Parathyroid adenoma (tissue), 2 donors: ENCODE measurements around the gene CNTN5.

ENCODE experiments used
- H2AFZ ChIP-seq: fragments of 300-600 bp; sonication (generic); one replicate; pipeline ENCODE4 v1.7.0; 2017; ENCODE audit warnings: antibody characterized with exemption, mild to moderate bottlenecking
- H3K27ac ChIP-seq: fragments of 300-600 bp; sonication (generic); one replicate; pipeline ENCODE4 v1.7.0; 2017
- H3K27me3 ChIP-seq: fragments of 300-600 bp; sonication (generic); one replicate; pipeline ENCODE4 v1.7.0; 2017; ENCODE audit warnings: low read length; ENCODE audit not compliant: control insufficient read depth, insufficient read depth
- H3K36me3 ChIP-seq: fragments of 300-600 bp; sonication (generic); one replicate; pipeline ENCODE4 v1.7.0; 2017; ENCODE audit warnings: low read length; ENCODE audit not compliant: control insufficient read depth, insufficient read depth
- H3K4me1 ChIP-seq: fragments of 300-600 bp; sonication (generic); one replicate; pipeline ENCODE4 v1.7.0; 2017; ENCODE audit warnings: control low read depth
- H3K4me2 ChIP-seq: fragments of 300-600 bp; sonication (generic); one replicate; pipeline ENCODE4 v1.7.0; 2017; ENCODE audit warnings: low read length
- H3K4me3 ChIP-seq: fragments of 300-600 bp; sonication (generic); one replicate; pipeline ENCODE4 v1.7.0; 2017; ENCODE audit warnings: low read depth, low read length
- H3K79me2 ChIP-seq: fragments of 300-600 bp; sonication (generic); one replicate; pipeline ENCODE4 v1.7.0; 2017; ENCODE audit warnings: control low read depth
- H3K9ac ChIP-seq: fragments of 300-600 bp; sonication (generic); one replicate; pipeline ENCODE4 v1.7.0; 2017; ENCODE audit warnings: mild to moderate bottlenecking
- H3K9me3 ChIP-seq: fragments of 300-600 bp; sonication (generic); one replicate; pipeline ENCODE4 v1.7.0; 2017; ENCODE audit warnings: low read length; ENCODE audit not compliant: control insufficient read depth
- TF ChIP-seq, protein P1 (sequence below): fragments of 300-600 bp; sonication (generic); IDR thresholded peaks from one replicate; pipeline ENCODE4 v1.7.0; 2017; ENCODE audit warnings: antibody characterized with exemption, mild to moderate bottlenecking
- donor health status: primary hyperparathyroidism.

CNTN5 gene

DNA sequence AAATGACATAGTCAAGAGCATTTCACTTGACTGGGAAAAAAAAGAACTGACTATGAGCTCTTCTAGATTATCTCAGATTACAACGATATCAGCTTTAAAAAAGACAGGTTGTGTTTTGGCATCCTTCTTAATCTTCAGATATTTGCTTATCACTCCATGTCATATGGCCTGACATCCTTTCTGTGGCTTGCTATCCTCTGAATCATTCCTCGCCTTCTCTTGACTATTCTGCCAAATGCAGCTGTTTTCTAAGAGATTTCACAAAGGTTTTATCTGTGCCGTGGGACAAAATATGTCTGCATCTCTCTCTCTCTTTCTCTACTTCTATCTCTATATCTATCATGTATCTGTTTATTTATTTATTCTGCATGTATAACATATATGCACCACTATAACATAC lies 746.1 kb downstream of the CNTN5 start:
- no peak overlapping the region for H3K4me3 ChIP-seq
- no peaks in the 10 kb centered on the region for H3K9me3 ChIP-seq
- no peak overlapping the region for H2AFZ ChIP-seq
- no peak overlapping the region for H3K4me2 ChIP-seq
- no peaks in the 10 kb centered on the region for H3K79me2 ChIP-seq
- no peak overlapping the region for H3K9ac ChIP-seq
- H3K27ac ChIP-seq: no peak overlapping the region
- no peaks in the 10 kb centered on the region for H3K36me3 ChIP-seq
- no peaks in the 10 kb centered on the region for H3K27me3 ChIP-seq
- TF ChIP-seq, protein P1, sequence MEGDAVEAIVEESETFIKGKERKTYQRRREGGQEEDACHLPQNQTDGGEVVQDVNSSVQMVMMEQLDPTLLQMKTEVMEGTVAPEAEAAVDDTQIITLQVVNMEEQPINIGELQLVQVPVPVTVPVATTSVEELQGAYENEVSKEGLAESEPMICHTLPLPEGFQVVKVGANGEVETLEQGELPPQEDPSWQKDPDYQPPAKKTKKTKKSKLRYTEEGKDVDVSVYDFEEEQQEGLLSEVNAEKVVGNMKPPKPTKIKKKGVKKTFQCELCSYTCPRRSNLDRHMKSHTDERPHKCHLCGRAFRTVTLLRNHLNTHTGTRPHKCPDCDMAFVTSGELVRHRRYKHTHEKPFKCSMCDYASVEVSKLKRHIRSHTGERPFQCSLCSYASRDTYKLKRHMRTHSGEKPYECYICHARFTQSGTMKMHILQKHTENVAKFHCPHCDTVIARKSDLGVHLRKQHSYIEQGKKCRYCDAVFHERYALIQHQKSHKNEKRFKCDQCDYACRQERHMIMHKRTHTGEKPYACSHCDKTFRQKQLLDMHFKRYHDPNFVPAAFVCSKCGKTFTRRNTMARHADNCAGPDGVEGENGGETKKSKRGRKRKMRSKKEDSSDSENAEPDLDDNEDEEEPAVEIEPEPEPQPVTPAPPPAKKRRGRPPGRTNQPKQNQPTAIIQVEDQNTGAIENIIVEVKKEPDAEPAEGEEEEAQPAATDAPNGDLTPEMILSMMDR: no peak
- no peaks in the 10 kb centered on the region for H3K4me1 ChIP-seq

DNA sequence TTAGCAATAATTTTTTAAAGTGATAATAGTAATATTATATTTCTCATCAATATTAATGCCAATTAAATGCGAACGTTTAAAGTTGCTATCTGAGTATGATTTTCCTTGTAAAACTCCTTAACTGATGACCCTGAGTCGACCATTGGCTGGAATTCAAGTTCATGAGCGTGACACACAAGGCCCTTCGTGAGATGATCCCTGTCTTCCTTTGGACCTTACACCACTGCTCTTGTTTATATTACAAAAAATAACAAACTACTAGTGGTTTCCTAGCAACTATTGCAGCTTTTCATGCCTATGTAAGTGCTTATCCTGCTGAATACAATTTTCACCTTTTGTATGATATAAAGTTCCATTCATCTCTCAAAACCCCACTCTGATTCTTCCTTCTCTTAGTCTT lies 752.9 kb downstream of the CNTN5 start:
- no peak overlapping the region for H3K4me3 ChIP-seq
- TF ChIP-seq, protein P1: no peak

DNA sequence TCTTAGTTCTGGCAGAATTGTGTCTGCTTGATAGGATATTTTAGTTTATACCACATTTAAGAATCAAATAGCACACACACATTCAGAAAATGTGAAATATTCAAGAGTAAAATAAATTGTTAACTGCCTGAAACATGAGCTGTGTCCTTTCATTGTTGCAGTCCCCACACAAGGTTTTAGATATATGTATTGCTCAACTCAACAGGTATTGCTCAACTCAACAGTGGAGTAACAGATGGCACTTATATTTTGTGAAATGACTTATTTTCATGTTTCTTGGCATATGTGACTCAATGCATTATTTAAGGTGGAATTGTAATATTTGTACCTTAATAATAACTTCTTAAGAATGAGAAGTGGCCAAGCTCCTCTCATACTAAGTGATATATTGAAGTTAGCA lies 760.3 kb downstream of the CNTN5 start:
- Histone ChIP-seq H3K9me3 (no peaks in the 10 kb centered on the region), H2AFZ (no peak overlapping the region), H3K27ac (no peak overlapping the region), H3K9ac (no peak overlapping the region), H3K36me3 (no peaks in the 10 kb centered on the region), H3K4me3 (no peak overlapping the region), H3K27me3 (no peaks in the 10 kb centered on the region), H3K4me2 (no peak overlapping the region), H3K4me1 (no peaks in the 10 kb centered on the region), H3K79me2 (no peaks in the 10 kb centered on the region)
- TF ChIP-seq, protein P1: no peak

More for the DNA sequence above, 752.9 kb downstream of the CNTN5 start:
- H3K27me3 ChIP-seq: no peaks in the 10 kb centered on the region
- H3K9ac ChIP-seq: no peak overlapping the region
- no peak overlapping the region for H3K4me2 ChIP-seq
- no peak overlapping the region for H3K27ac ChIP-seq
- no peaks in the 10 kb centered on the region for H3K4me1 ChIP-seq
- no peaks in the 10 kb centered on the region for H3K9me3 ChIP-seq
- H3K36me3 ChIP-seq: no peaks in the 10 kb centered on the region
- H3K79me2 ChIP-seq: no peaks in the 10 kb centered on the region
- H2AFZ ChIP-seq: no peak overlapping the region

- Histone ChIP-seq H2AFZ (no peak overlapping the region), H3K4me3 (no peak overlapping the region)
These were observed 770.6 kb downstream of the CNTN5 start for GRCh38 chr11:99791354-99791753.

GRCh38 chr11:99795999-99796398 lies 775.2 kb downstream of the CNTN5 start:
- H3K4me3 ChIP-seq: no peak overlapping the region
- H3K36me3 ChIP-seq: no peaks in the 10 kb centered on the region
- H3K4me2 ChIP-seq: no peak overlapping the region
- no peak overlapping the region for H3K9ac ChIP-seq
- H2AFZ ChIP-seq: no peak overlapping the region
- no peaks in the 10 kb centered on the region for H3K4me1 ChIP-seq
- no peaks in the 10 kb centered on the region for H3K79me2 ChIP-seq
- TF ChIP-seq, protein P1: no peak
- no peak overlapping the region for H3K27ac ChIP-seq
- no peaks in the 10 kb centered on the region for H3K27me3 ChIP-seq
- no peaks in the 10 kb centered on the region for H3K9me3 ChIP-seq

More at GRCh38 chr11:99791354-99791753, 770.6 kb downstream of the CNTN5 start:
- TF ChIP-seq, protein P1: no peak
- Histone ChIP-seq H3K27ac (no peak overlapping the region), H3K4me1 (no peaks in the 10 kb centered on the region), H3K4me2 (no peak overlapping the region), H3K9me3 (no peaks in the 10 kb centered on the region), H3K9ac (no peak overlapping the region), H3K36me3 (no peaks in the 10 kb centered on the region), H3K79me2 (no peaks in the 10 kb centered on the region), H3K27me3 (no peaks in the 10 kb centered on the region)
